Breast epithelium (tissue), 4 donors: ENCODE measurements around the gene FAXDC2. TPM values are rescaled to one million over a fixed set of nuclear protein-coding genes. Genes with fewer than 3 reads are reported as not detected.

Experiments used
- DNase-seq, 2 donors: peaks; one replicate each; pipeline ENCODE4 v3.0.0-alpha.2; 2019; ENCODE audit warnings: low spot score in 2 of 2
- H3K27ac ChIP-seq, 2 donors: fragments of 200-600 bp; sonication (generic) in 1 of 2; one replicate each; pipeline ENCODE4 v1.5.1; 2016 to 2019; ENCODE audit warnings: mild to moderate bottlenecking in 1 of 2
- H3K27me3 ChIP-seq, 2 donors: fragments of 200-600 bp; sonication (generic) in 1 of 2; one replicate each; pipeline versions ENCODE4 v1.5.1 to v1.6.0; 2017 to 2019; ENCODE audit warnings: control low read depth in 1 of 2, mild to moderate bottlenecking in 1 of 2
- H3K36me3 ChIP-seq: fragments of 200-600 bp; one replicate; pipeline ENCODE4 v1.5.1; 2019
- H3K4me1 ChIP-seq, 2 donors: fragments of 200-600 bp; sonication (generic); one replicate each; pipeline ENCODE4 v1.5.1; 2016 to 2019; ENCODE audit warnings: control low read depth in 1 of 2
- H3K4me3 ChIP-seq, 3 donors: fragments of 200-600 bp; sonication (generic); 1 replicate in 2 of 3; 2 replicates in 1 of 3; pipeline ENCODE4 v1.5.1; 2016 to 2019; ENCODE audit warnings: mild to moderate bottlenecking in 3 of 3, moderate library complexity in 2 of 3
- H3K9me3 ChIP-seq, 2 donors: fragments of 200-600 bp; sonication (generic) in 1 of 2; one replicate each; pipeline ENCODE4 v1.5.1; 2016 to 2019; ENCODE audit warnings: control low read depth in 1 of 2
- POLR2A ChIP-seq: fragments of 450-650 bp; IDR thresholded peaks from one replicate; pipeline ENCODE4 v1.6.1; 2016; ENCODE audit warnings: antibody characterized with exemption, mild to moderate bottlenecking, moderate library complexity
- POLR2AphosphoS5 ChIP-seq, 3 donors: sonication (generic); formaldehyde crosslinking; IDR thresholded peaks; one replicate each; pipeline ENCODE4 v1.6.1; 2017; ENCODE audit warnings: antibody characterized with exemption in 3 of 3
- intact Hi-C: fragments of 100-400 bp; cut with DNase I; formaldehyde crosslinking; loops from one replicate; pipeline ENCODE4 v1.15.1; 2023; ENCODE audit warnings: low total_unique reads
- total RNA-seq, 3 donors: library from RNA; depleted of rRNA; stranded (reverse); fragments of >200 nt; gene quantifications; one replicate each; pipeline ENCODE4 v1.1.0, GENCODE V29; 2016
- TF ChIP-seq, protein P1 (sequence below), 3 donors: fragments of 450-650 bp; IDR thresholded peaks; one replicate each; pipeline ENCODE4 v1.5.1; 2016 to 2017; ENCODE audit warnings: antibody characterized with exemption in 3 of 3, mild to moderate bottlenecking in 3 of 3, moderate library complexity in 3 of 3

The FAXDC2 gene
- total RNA-seq, 3 donors from 2014 or later = 43.9 to 117 (median 52.5) TPM

DNA sequence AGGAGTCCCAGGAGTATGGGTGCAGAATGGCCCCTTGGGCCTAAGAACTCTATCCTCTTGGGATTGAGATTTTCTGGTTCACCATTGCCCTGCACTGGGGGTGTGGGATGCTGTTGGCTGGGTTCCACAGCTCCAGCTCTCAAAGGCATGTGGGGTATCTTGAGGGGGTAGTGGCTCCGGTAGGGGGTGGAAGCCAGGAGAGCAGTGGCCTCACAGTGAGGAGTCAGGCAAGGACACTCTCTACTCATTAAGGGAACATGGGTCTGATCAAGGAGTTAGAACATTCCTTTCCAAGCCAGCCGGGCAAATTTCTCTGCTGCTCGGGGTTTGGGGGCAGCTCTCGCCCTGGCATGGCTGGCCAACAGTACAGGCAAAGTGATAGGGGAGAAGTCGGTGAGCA lies 62.2 kb downstream of the FAXDC2 start:
- Histone ChIP-seq H3K27ac (peak overlapping the region in 1 of 2 donors; percentile 21), H3K27me3 (no peaks in the 10 kb centered on the region), H3K36me3 (no peaks in the 10 kb centered on the region), H3K9me3 (no peaks in the 10 kb centered on the region), H3K4me1 (peaks cover 4 to 8% of the 10 kb centered on the region in 2 donors), H3K4me3 (peak overlapping the region in 1 of 3 donors; percentile 17)
- TF ChIP-seq, protein P1, sequence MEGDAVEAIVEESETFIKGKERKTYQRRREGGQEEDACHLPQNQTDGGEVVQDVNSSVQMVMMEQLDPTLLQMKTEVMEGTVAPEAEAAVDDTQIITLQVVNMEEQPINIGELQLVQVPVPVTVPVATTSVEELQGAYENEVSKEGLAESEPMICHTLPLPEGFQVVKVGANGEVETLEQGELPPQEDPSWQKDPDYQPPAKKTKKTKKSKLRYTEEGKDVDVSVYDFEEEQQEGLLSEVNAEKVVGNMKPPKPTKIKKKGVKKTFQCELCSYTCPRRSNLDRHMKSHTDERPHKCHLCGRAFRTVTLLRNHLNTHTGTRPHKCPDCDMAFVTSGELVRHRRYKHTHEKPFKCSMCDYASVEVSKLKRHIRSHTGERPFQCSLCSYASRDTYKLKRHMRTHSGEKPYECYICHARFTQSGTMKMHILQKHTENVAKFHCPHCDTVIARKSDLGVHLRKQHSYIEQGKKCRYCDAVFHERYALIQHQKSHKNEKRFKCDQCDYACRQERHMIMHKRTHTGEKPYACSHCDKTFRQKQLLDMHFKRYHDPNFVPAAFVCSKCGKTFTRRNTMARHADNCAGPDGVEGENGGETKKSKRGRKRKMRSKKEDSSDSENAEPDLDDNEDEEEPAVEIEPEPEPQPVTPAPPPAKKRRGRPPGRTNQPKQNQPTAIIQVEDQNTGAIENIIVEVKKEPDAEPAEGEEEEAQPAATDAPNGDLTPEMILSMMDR (IDR thresholded peaks at IDR 0.05) = no peak
- TF ChIP-seq POLR2A = no peak
- TF ChIP-seq POLR2AphosphoS5 (IDR thresholded peaks at IDR 0.05) = no peak
- no peak for DNase-seq
- intact Hi-C loops = no loop called here

DNA sequence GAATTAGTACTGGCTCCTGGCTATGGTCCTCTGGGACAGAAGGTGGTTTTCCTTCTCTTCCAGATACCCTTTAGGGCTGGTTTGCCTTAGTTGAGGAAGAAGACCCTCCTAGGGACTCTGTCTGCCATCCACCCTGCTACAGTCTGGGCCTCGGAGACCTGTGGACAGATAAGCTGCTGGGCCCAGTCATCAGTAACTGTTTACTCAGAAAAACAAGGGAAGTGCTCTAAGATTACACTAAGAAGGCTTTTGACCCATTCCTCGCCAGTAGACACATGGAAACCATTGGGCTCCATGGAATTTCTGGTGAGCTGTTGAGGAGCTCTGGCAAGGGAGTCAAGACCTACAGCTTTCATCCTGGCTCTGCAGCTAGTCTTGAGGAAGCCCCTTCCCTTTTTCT lies 64.0 kb downstream of the FAXDC2 start:
- no peaks in the 10 kb centered on the region for H3K9me3 ChIP-seq
- no peak overlapping the region for H3K4me3 ChIP-seq
- H3K27ac ChIP-seq = no peak overlapping the region
- intact Hi-C loops = no loop called here
- DNase-seq = no peak
- peaks cover 4 to 12% of the 10 kb centered on the region in 2 donors for H3K4me1 ChIP-seq
- TF ChIP-seq, protein P1 (IDR thresholded peaks at IDR 0.05) = no peak
- no peaks in the 10 kb centered on the region for H3K36me3 ChIP-seq
- H3K27me3 ChIP-seq = no peaks in the 10 kb centered on the region

DNA sequence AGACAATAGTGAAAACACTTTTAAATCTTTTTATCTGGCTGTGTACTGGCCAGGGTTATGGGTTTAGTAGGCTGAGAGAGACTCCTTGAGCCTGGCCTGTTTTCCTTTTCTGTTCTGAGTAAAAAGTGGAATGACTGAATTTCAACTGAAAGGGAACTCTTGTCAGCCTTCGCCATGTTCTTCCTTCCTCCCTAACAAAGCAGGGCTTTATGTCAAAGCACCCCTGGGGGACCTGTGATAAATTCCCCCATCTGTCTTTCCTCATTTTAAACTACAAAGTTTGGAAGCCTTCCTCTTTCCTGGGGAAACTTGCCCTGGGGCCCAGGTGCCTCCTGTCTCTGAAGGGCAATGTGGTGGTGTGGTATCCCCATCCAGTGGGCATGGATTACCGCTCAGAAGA lies 65.5 kb downstream of the FAXDC2 start:
- H3K27me3 ChIP-seq = no peaks in the 10 kb centered on the region
- H3K27ac ChIP-seq = peak overlapping the region in 1 of 2 donors; percentile 46
- TF ChIP-seq, protein P1 (IDR thresholded peaks at IDR 0.05) = no peak
- TF ChIP-seq POLR2AphosphoS5 (IDR thresholded peaks at IDR 0.05) = no peak
- TF ChIP-seq POLR2A = no peak
- no peak overlapping the region for H3K4me3 ChIP-seq
- DNase-seq = no peak
- no peaks in the 10 kb centered on the region for H3K9me3 ChIP-seq
- H3K4me1 ChIP-seq = peaks cover 4 to 12% of the 10 kb centered on the region in 2 donors
- intact Hi-C loops = no loop called here
- H3K36me3 ChIP-seq = no peaks in the 10 kb centered on the region

DNA sequence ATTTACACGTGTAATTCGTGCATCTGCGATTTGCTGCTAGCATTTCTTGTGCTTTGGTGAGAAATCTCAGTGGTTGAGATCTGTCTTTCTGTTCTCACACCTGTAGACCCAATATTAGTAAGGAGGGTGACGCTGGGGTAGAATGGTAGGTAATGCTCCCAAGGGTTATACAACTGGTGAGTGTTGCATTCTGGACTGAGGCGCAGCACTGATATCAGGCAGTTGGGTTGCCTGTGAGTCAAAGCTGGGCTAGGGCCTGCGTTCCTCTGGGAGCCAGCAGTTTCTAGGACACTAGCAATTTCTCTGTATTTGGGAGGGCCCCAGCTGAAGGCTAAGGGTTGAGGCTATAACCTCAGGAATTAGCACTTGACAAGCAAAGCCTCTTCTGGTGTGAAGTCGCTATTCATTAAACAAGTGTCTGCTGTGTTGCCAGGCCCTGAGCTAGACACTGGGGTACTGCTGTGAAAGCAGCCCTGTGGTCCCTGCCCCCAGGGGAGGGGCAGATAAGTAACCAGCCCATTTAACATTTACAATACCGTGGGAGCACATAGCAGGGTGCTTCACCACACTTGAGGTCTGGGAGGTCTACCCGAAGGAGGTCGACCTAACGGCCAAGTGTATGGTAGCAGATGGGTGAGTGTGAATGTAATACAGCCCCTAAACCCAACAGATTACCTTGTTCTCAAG lies 66.5 kb downstream of the FAXDC2 start:
- DNase-seq = no peak
- H3K36me3 ChIP-seq = no peaks in the 10 kb centered on the region
- H3K27ac ChIP-seq = peak overlapping the region; percentile 26 to 46
- TF ChIP-seq, protein P1 (IDR thresholded peaks at IDR 0.05) = no peak
- no peak for TF ChIP-seq POLR2A
- TF ChIP-seq POLR2AphosphoS5 (IDR thresholded peaks at IDR 0.05) = no peak
- H3K27me3 ChIP-seq = no peaks in the 10 kb centered on the region
- intact Hi-C loops = no loop called here
- no peaks in the 10 kb centered on the region for H3K9me3 ChIP-seq
- peaks cover 4 to 12% of the 10 kb centered on the region in 2 donors for H3K4me1 ChIP-seq
- H3K4me3 ChIP-seq = no peak overlapping the region

DNA sequence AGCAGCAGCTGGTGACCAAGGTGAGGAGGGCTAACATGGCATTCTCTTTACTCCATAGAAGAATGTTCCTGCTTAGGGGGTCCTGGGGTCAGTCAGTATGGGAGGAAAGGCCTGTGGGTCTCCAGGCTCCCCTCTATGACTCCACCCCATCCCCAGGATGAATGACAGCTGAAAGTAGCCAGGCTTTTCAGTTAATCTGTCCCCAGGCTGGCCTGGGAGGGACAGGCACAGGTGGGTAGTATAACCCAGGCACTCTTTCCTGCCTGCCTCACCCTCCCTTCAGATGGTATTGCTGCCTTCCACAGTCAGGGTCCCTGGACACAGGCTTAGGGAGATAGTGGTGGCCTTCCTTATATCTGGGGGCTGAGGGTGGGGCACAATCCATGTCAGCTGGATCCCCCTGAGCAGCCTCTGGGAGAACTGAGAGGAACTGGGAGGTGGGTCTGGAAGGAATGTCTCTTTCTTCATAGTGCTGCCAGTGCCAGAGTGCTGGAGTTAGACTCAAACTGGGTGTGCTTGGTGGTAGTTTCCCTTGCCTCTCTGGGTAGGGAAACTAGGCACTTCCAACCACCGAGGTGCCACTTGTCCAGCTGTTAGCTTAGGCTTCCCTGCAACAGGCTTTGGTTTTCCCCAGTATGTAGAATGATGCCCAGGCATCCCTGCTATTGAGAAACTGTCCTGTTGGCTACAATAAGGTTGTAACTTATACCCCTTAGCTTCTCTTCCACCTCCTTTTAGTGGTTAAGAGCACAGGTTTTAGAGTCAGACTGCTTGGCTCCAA lies 67.4 kb downstream of the FAXDC2 start:
- no peaks in the 10 kb centered on the region for H3K9me3 ChIP-seq
- intact Hi-C loops = no loop called here
- no peak for DNase-seq
- H3K27me3 ChIP-seq = no peaks in the 10 kb centered on the region
- peaks cover 4 to 9% of the 10 kb centered on the region in 2 donors for H3K4me1 ChIP-seq
- TF ChIP-seq, protein P1 (IDR thresholded peaks at IDR 0.05) = no peak
- no peak for TF ChIP-seq POLR2A
- no peak for TF ChIP-seq POLR2AphosphoS5 (IDR thresholded peaks at IDR 0.05)
- no peaks in the 10 kb centered on the region for H3K36me3 ChIP-seq
- H3K27ac ChIP-seq = peak overlapping the region; percentile 35 to 50
- no peak overlapping the region for H3K4me3 ChIP-seq
